DOHH2 (cell line): ENCODE data around the gene AGBL1.

Experiments used
- EZH2phosphoT487 ChIP-seq: fragments of 200-600 bp; sonication (generic); IDR thresholded peaks from 2 replicates; pipeline ENCODE4 v1.6.1; 2017; ENCODE audit warnings: borderline replicate concordance, mild to moderate bottlenecking, antibody characterized with exemption, low read length, moderate library complexity, mixed read lengths
- TF ChIP-seq, protein P1 (sequence below): fragments of 200-600 bp; sonication (generic); IDR thresholded peaks from one replicate; pipeline ENCODE4 v1.5.1; 2014; ENCODE audit warnings: antibody characterized with exemption, mild to moderate bottlenecking, low read depth, low read length; ENCODE audit not compliant: poor library complexity, severe bottlenecking

DNA sequence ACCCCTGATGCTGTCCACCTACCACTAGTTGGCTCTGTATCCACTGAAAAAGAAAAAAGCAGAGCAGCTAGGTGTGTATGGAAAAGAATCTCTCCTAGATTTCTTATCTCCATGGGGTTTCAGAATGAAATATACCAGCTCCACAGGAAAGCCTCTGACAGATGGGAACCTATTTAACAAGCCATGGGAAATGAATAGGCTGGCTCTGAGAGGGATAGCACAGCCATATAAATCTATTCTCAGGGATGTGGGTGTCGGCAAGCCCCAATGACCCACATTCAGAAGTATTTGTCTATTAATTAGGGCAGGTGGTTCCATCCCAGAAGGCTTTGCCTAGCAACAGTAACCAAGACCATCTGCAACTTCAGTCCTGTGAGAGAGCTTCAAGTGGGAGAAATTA, 694.1 kb downstream of the AGBL1 start:
- TF ChIP-seq, protein P1, sequence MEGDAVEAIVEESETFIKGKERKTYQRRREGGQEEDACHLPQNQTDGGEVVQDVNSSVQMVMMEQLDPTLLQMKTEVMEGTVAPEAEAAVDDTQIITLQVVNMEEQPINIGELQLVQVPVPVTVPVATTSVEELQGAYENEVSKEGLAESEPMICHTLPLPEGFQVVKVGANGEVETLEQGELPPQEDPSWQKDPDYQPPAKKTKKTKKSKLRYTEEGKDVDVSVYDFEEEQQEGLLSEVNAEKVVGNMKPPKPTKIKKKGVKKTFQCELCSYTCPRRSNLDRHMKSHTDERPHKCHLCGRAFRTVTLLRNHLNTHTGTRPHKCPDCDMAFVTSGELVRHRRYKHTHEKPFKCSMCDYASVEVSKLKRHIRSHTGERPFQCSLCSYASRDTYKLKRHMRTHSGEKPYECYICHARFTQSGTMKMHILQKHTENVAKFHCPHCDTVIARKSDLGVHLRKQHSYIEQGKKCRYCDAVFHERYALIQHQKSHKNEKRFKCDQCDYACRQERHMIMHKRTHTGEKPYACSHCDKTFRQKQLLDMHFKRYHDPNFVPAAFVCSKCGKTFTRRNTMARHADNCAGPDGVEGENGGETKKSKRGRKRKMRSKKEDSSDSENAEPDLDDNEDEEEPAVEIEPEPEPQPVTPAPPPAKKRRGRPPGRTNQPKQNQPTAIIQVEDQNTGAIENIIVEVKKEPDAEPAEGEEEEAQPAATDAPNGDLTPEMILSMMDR = no peak
- no peak for TF ChIP-seq EZH2phosphoT487
